SU-DHL-6 (cell line): Measurements from ENCODE around the gene SNX18.
"Not testable (repeated sequence)": the region's sequence is repeated elsewhere in the genome, so short reads cannot be mapped to it uniquely, and the experiment has no call there.

Experiments
- H2AFZ ChIP-seq: fragments of 200-600 bp; sonication (generic); 2 replicates; pipeline ENCODE4 v1.6.1; 2014; ENCODE audit warnings: low read depth, mild to moderate bottlenecking, moderate library complexity, mixed read lengths, antibody characterized with exemption, low read length; ENCODE audit not compliant: severe bottlenecking
- H3F3A ChIP-seq: fragments of 200-600 bp; shearing (Covaris generic); 2 replicates; pipeline ENCODE4 v1.6.0; 2016; ENCODE audit warnings: antibody characterized with exemption, mild to moderate bottlenecking; ENCODE audit not compliant: insufficient read depth
- H3K27ac ChIP-seq: fragments of 200-600 bp; sonication (generic); 2 replicates; pipeline ENCODE4 v1.5.1; 2016; ENCODE audit warnings: low read depth, mild to moderate bottlenecking, low read length, moderate library complexity, mixed read lengths
- H3K27me3 ChIP-seq: fragments of 200-600 bp; sonication (generic), shearing (Covaris generic); 2 replicates; pipeline ENCODE4 v1.6.0; 2014; ENCODE audit warnings: mild to moderate bottlenecking, low read length
- H3K36me3 ChIP-seq: fragments of 200-600 bp; sonication (generic); 2 replicates; pipeline ENCODE4 v1.6.1; 2014; ENCODE audit warnings: mild to moderate bottlenecking, low read length, mixed read lengths
- H3K4me2 ChIP-seq: fragments of 300-600, 200-600 bp; shearing (Covaris generic), sonication (generic); 2 replicates; pipeline ENCODE4 v1.6.0; 2014; ENCODE audit warnings: low read length, low read depth, mild to moderate bottlenecking; ENCODE audit not compliant: poor library complexity, severe bottlenecking
- H3K4me3 ChIP-seq: fragments of 200-600 bp; sonication (generic); 2 replicates; pipeline ENCODE4 v1.5.1; 2014; ENCODE audit warnings: antibody characterized with exemption, low read length, mild to moderate bottlenecking, mixed read lengths; ENCODE audit not compliant: insufficient read depth, poor library complexity, severe bottlenecking
- H3K79me2 ChIP-seq: fragments of 200-600 bp; sonication (generic); 2 replicates; pipeline ENCODE4 v1.6.1; 2014; ENCODE audit warnings: mild to moderate bottlenecking, low read length, moderate library complexity; ENCODE audit not compliant: insufficient read depth
- H3K9ac ChIP-seq: fragments of 200-600 bp; sonication (generic); 2 replicates; pipeline ENCODE4 v1.7.0; 2014; ENCODE audit warnings: mild to moderate bottlenecking, low read length
- H3K9me2 ChIP-seq: fragments of 200-600 bp; sonication (generic); replicated peaks from 2 replicates; pipeline ENCODE4 v1.6.1; 2014; ENCODE audit warnings: low read length; ENCODE audit not compliant: insufficient read depth
- H3K9me3 ChIP-seq: fragments of 200-600 bp; sonication (generic); 2 replicates; pipeline ENCODE4 v1.6.1; 2014; ENCODE audit warnings: low read length, mixed read lengths; ENCODE audit not compliant: insufficient read depth
- H4K20me1 ChIP-seq: fragments of 200-600 bp; sonication (generic); 2 replicates; pipeline ENCODE4 v1.6.1; 2014; ENCODE audit warnings: low read depth, mild to moderate bottlenecking, antibody characterized with exemption, low read length, moderate library complexity, mixed read lengths
- EZH2phosphoT487 ChIP-seq: fragments of 200-600 bp; sonication (generic), shearing (Covaris generic); conservative IDR thresholded peaks from 2 replicates; pipeline ENCODE4 v1.6.1; 2018; ENCODE audit warnings: mild to moderate bottlenecking, antibody characterized with exemption, low read length, moderate library complexity, mixed read lengths
- TF ChIP-seq, protein P1 (sequence below): fragments of 200-600 bp; sonication (generic); IDR thresholded peaks from one replicate; pipeline ENCODE4 v1.5.1; 2017; ENCODE audit warnings: antibody characterized with exemption, mild to moderate bottlenecking, low read length, moderate library complexity; ENCODE audit not compliant: insufficient read depth, poor library complexity, severe bottlenecking

SNX18 gene

DNA sequence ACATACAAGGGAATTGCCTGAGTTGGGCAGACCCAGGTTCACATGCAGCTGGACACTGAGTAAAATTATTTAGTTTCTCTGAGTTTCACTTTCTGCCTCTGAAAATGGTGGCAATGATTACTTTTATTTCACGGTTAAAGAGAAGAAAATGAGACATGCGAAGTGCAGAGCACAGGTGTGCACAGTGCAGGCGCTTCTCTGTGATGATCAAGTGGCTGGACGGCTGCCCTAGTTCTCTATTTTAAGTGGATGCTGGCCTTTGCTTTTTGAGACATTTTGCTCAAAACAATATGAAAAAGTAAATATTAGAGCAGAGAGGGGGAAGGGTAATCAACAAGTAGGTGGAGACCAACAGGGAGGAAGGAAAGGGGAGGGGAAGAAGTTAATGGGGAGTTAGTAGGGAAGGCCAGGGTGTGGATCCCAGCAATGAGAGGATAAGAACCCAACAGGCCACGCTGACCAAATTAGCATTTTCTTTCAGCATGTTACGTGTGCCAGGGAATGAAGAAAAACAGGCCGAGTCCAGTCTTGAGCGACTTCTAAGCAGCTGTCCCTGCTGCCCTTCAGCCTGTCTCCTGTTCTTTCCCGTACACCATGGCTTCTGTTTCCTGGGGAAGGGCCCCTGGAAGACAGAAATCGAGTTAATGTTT is 16.1 kb downstream of the SNX18 start:
- no peak overlapping the region for H3K4me3 ChIP-seq
- H3K79me2 ChIP-seq: no peaks in the 10 kb centered on the region

DNA sequence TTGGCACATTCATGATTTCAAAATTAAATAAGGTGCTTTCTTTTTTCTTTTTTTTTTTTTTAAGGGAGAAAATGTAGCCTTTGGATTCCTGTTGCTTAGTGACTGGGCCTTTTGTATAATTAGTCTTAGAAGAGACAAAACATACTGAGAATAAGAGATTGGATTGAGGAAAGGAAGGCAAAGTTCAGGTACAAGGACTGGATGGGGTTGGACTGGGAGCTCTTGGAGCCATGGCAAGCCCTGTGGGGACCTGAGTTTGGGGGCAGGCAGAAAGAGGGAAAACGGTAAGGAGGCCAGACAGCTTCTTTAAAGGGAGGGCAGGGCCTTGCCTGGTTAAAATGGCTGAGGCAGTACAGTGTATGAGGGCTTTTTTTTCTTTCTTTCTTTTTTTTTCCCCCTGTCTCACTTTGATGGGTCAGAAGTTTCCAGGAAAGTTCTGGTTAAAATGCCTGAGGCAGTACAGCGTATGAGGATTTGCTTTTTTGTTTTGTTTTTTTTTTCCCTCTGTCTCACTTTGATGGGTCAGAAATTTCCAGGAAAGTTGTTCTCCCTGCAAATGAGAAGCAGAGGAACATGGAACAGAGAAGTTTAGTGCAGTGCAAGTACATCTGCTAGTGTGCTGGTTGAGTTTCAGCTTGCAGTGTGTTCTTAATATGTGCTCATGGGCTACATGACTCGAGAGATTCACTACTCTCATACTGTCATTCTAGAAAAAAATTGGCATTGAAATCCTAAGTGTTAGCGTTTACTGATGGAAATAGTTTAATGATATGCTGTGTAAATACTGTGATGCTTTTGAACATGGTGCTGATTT is 16.8 kb downstream of the SNX18 start:
- no peaks in the 10 kb centered on the region for H3K36me3 ChIP-seq
- TF ChIP-seq, protein P1, sequence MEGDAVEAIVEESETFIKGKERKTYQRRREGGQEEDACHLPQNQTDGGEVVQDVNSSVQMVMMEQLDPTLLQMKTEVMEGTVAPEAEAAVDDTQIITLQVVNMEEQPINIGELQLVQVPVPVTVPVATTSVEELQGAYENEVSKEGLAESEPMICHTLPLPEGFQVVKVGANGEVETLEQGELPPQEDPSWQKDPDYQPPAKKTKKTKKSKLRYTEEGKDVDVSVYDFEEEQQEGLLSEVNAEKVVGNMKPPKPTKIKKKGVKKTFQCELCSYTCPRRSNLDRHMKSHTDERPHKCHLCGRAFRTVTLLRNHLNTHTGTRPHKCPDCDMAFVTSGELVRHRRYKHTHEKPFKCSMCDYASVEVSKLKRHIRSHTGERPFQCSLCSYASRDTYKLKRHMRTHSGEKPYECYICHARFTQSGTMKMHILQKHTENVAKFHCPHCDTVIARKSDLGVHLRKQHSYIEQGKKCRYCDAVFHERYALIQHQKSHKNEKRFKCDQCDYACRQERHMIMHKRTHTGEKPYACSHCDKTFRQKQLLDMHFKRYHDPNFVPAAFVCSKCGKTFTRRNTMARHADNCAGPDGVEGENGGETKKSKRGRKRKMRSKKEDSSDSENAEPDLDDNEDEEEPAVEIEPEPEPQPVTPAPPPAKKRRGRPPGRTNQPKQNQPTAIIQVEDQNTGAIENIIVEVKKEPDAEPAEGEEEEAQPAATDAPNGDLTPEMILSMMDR: no peak
- TF ChIP-seq EZH2phosphoT487: no peak
- no peaks in the 10 kb centered on the region for H3K79me2 ChIP-seq
- no peaks in the 10 kb centered on the region for H3K9me2 ChIP-seq
- no peaks in the 10 kb centered on the region for H3F3A ChIP-seq
- H3K9me3 ChIP-seq: no peaks in the 10 kb centered on the region
- no peak overlapping the region for H3K27ac ChIP-seq
- no peaks in the 10 kb centered on the region for H3K27me3 ChIP-seq
- H4K20me1 ChIP-seq: no peaks in the 10 kb centered on the region
- no peak overlapping the region for H3K9ac ChIP-seq
- H3K4me3 ChIP-seq: no peak overlapping the region
- no peak overlapping the region for H3K4me2 ChIP-seq
- no peak overlapping the region for H2AFZ ChIP-seq

More for the DNA sequence above, 16.1 kb downstream of the SNX18 start:
- no peaks in the 10 kb centered on the region for H3K9me3 ChIP-seq
- no peak overlapping the region for H2AFZ ChIP-seq
- no peaks in the 10 kb centered on the region for H3K9me2 ChIP-seq
- H3K9ac ChIP-seq: no peak overlapping the region
- H4K20me1 ChIP-seq: no peaks in the 10 kb centered on the region
- H3K27me3 ChIP-seq: no peaks in the 10 kb centered on the region
- H3K27ac ChIP-seq: no peak overlapping the region
- no peaks in the 10 kb centered on the region for H3F3A ChIP-seq
- TF ChIP-seq, protein P1: no peak
- no peak for TF ChIP-seq EZH2phosphoT487
- H3K36me3 ChIP-seq: no peaks in the 10 kb centered on the region
- H3K4me2 ChIP-seq: no peak overlapping the region

- H2AFZ ChIP-seq: no peak overlapping the region
- no peak overlapping the region for H3K27ac ChIP-seq
- no peak overlapping the region for H3K4me2 ChIP-seq
- no peaks in the 10 kb centered on the region for H3K27me3 ChIP-seq
- H4K20me1 ChIP-seq: no peaks in the 10 kb centered on the region
- no peak overlapping the region for H3K9ac ChIP-seq
- no peaks in the 10 kb centered on the region for H3K9me2 ChIP-seq
- no peaks in the 10 kb centered on the region for H3K9me3 ChIP-seq
- H3F3A ChIP-seq: no peaks in the 10 kb centered on the region
- H3K79me2 ChIP-seq: no peaks in the 10 kb centered on the region
- no peaks in the 10 kb centered on the region for H3K36me3 ChIP-seq
- TF ChIP-seq EZH2phosphoT487: no peak
- TF ChIP-seq, protein P1: no peak
- H3K4me3 ChIP-seq: no peak overlapping the region
Observed at GRCh38 chr5:54535149-54535844, 17.7 kb downstream of the SNX18 start.

DNA sequence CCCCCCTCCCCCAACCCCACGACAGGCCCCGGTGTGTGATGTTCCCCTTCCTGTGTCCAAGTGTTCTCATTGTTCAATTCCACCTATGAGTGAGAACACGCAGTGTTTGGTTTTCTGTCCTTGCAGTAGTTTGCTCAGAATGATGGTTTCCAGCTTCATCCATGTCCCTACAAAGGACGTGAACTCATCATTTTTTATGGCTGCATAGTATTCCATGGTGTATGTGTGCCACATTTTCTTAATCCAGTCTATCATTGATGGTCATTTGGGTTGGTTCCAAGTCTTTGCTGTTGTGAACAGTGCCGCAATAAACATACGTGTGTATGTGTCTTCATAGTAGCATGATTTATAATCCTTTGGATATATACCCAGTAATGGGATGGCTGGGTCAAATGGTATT is 18.8 kb downstream of the SNX18 start:
- H4K20me1 ChIP-seq, H3K4me3 ChIP-seq, H3K4me2 ChIP-seq, H3K9ac ChIP-seq, H3K36me3 ChIP-seq, H3K9me2 ChIP-seq, H3K27ac ChIP-seq, H3F3A ChIP-seq, H2AFZ ChIP-seq, H3K27me3 ChIP-seq, H3K9me3 ChIP-seq, H3K79me2 ChIP-seq: not testable (repeated sequence)

DNA sequence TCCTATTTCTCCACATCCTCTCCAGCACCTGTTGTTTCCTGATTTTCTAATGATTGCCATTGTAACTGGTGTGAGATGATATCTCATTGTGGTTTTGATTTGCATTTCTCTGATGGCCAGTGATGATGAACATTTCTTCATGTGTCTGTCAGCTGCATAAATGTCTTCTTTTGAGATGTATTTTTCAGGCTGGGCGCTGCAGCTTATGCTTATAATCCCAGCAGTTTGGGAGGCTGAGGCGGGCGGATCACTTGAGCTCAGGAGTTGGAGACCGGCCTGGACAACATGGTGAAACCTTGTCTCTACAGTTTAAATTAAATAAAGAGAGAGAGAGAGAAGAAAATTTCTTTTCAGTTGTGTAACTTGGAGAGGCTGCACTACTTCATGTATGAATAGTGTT is 19.3 kb downstream of the SNX18 start:
- H3F3A ChIP-seq, H4K20me1 ChIP-seq, H3K27me3 ChIP-seq, H3K9me2 ChIP-seq, H3K27ac ChIP-seq, H3K4me2 ChIP-seq, H2AFZ ChIP-seq, H3K4me3 ChIP-seq, H3K9me3 ChIP-seq, H3K9ac ChIP-seq, H3K79me2 ChIP-seq, H3K36me3 ChIP-seq: not testable (repeated sequence)
